GM12891 (cell line): ENCODE results near the gene TFIP11.

Experiments
- POLR2A ChIP-seq: IDR thresholded peaks from 2 replicates; pipeline ENCODE4 v1.6.1; 2011; ENCODE audit warnings: low read depth, low read length, control low read depth
- TAF1 ChIP-seq: IDR thresholded peaks from 2 replicates; pipeline ENCODE4 v1.6.1; 2011; ENCODE audit warnings: low read depth, low read length, control low read depth

DNA sequence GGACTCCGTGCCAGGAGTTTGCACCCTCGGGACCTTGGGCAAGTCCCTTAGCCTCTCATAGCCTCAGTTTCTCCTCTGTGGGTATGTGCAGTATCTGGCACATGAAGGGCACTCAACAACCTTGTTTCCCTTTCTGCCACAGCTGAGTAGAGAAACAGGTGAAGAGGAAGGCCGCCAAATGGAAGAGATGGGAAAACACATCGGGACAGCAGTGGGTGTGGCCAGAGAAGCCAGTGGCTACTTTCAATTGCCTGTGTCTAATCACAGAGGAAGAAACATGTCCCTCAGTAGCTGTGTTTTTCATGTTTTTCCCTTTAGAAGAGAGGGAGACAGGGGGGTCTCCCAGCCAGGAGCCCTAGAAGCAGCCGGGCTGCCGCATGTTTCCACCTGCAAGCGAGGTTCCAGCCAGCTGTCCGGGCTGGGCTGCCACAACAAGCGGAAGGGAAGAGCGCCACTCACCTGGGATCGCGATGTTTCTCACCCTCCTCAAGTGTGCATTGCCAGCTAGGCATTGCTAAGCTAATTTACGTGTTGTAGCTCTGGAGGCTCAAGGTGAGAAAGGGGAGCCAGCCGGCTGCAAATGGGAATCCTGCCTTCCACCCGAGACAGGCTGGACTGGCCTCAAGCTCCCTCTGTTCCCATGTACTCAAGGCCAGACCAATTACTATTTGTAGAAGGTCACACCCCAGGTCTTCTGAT, 66.5 kb downstream of the TFIP11 start:
- TF ChIP-seq POLR2A (no peak), TAF1 (no peak)
